Sigmoid colon (tissue), 7 donors: ENCODE data around the gene PCSK9. TPM values are rescaled to one million over a fixed set of nuclear protein-coding genes. Genes with fewer than 3 reads are reported as not detected.

Experiments
- DNase-seq: peaks from one replicate; pipeline ENCODE4 v3.0.0-alpha.2; 2019
- H3K27ac ChIP-seq, 4 donors: fragments of 200-600 bp; sonication (generic); one replicate each; pipeline ENCODE4 v1.5.1; 2016 to 2019; ENCODE audit warnings: mild to moderate bottlenecking in 1 of 4
- H3K27me3 ChIP-seq, 3 donors: fragments of 200-600 bp; sonication (generic); one replicate each; pipeline ENCODE4 v1.5.1; 2019; ENCODE audit warnings: mild to moderate bottlenecking in 1 of 3
- H3K36me3 ChIP-seq, 4 donors: fragments of 200-600 bp; sonication (generic); one replicate each; pipeline ENCODE4 v1.5.1; 2016 to 2019
- H3K4me1 ChIP-seq, 4 donors: fragments of 200-600 bp; sonication (generic); one replicate each; pipeline ENCODE4 v1.5.1; 2017 to 2019
- H3K4me3 ChIP-seq, 4 donors: fragments of 200-600 bp; sonication (generic); one replicate each; pipeline ENCODE4 v1.5.1; 2017 to 2019; ENCODE audit warnings: mild to moderate bottlenecking in 2 of 4, moderate library complexity in 1 of 4
- H3K9me3 ChIP-seq, 4 donors: fragments of 200-600 bp in 3 of 4; sonication (generic) in 3 of 4; one replicate each; pipeline versions ENCODE4 v1.5.1 to v1.6.1; 2013 to 2019
- EP300 ChIP-seq, 4 donors: sonication (generic); formaldehyde crosslinking; IDR thresholded peaks; one replicate each; pipeline ENCODE4 v1.6.1; 2017; ENCODE audit warnings: antibody characterized with exemption in 4 of 4
- POLR2A ChIP-seq, 2 donors: fragments of 450-650 bp; IDR thresholded peaks; one replicate each; pipeline ENCODE4 v1.6.1; 2016; ENCODE audit warnings: antibody characterized with exemption in 2 of 2, mild to moderate bottlenecking in 2 of 2, moderate library complexity in 2 of 2
- POLR2AphosphoS5 ChIP-seq, 4 donors: sonication (generic); formaldehyde crosslinking; IDR thresholded peaks; one replicate each; pipeline ENCODE4 v1.6.1; 2017; ENCODE audit warnings: antibody characterized with exemption in 4 of 4
- WGBS, 2 donors: extraction: QIAGEN DNeasy Blood & Tissue Kit; methylation state at CpG; one replicate each; pipeline ENCODE4 v1.1.7; 2013; 5-methylcytosine and 5-hydroxymethylcytosine counted together
- intact Hi-C: fragments of 100-400 bp; cut with DNase I; formaldehyde crosslinking; loops from one replicate; pipeline ENCODE4 v1.15.1; 2023
- polyA plus RNA-seq, 3 donors: library from polyadenylated mRNA; stranded (reverse); fragments of 200-250 nt; gene quantifications; one replicate each; pipeline ENCODE4 v1.2.3, GENCODE V29; 2013
- total RNA-seq, 4 donors: library from RNA; depleted of rRNA; stranded (reverse); fragments of >200 nt; gene quantifications; one replicate each; pipeline ENCODE4 v1.1.0, GENCODE V29; 2016
- TF ChIP-seq, protein P1 (sequence below), 4 experiments: fragments of 450-650 bp in 3 of 4; fragments of 200-600 bp in 1 of 4; IDR thresholded peaks; one replicate each; pipeline ENCODE4 v1.5.1; 2016 to 2019; ENCODE audit warnings: antibody characterized with exemption in 4 of 4, mild to moderate bottlenecking in 3 of 4, moderate library complexity in 2 of 4
- donor health status: healthy with polysubstance abuse.
- donor health status: Bipolar disorder and iron deficiency.
- donor health status: healthy.

The PCSK9 gene
- total and polyA plus RNA-seq, 7 donors: 0.28 to 41.9 (median 3.4) TPM; not detected in 3

DNA sequence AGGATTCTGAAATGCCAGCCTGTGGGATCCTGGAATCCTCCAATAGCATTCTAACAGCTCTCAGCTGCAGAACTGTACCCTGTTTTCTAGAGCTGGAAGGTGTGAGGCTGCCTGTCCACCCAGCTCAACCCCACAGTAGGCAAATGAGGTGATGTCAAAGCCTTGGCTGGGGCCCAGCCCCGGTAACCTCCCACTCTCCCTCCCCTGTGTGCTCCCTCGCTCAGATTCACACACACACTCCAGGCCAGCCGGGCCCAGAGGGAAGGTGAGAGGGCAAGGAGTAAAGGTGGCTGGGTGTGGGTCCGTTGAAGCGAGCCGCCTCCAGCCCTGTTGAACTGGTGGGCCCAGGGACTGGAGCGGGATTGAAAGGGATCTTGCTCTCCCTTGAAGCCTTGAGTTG, 40.7 kb upstream of the PCSK9 start, which contains the start of gene BSND:
Gene BSND, plus strand, starts transcription at position 257 of the 400 bp plus-strand sequence. CDS start 254 bp downstream, outside the sequence.
- TF ChIP-seq POLR2A (IDR thresholded peaks at IDR 0.05) (no peak), POLR2AphosphoS5 (IDR thresholded peaks at IDR 0.05) (no peak), EP300 (IDR thresholded peaks at IDR 0.05) (no peak)
- TF ChIP-seq, protein P1, sequence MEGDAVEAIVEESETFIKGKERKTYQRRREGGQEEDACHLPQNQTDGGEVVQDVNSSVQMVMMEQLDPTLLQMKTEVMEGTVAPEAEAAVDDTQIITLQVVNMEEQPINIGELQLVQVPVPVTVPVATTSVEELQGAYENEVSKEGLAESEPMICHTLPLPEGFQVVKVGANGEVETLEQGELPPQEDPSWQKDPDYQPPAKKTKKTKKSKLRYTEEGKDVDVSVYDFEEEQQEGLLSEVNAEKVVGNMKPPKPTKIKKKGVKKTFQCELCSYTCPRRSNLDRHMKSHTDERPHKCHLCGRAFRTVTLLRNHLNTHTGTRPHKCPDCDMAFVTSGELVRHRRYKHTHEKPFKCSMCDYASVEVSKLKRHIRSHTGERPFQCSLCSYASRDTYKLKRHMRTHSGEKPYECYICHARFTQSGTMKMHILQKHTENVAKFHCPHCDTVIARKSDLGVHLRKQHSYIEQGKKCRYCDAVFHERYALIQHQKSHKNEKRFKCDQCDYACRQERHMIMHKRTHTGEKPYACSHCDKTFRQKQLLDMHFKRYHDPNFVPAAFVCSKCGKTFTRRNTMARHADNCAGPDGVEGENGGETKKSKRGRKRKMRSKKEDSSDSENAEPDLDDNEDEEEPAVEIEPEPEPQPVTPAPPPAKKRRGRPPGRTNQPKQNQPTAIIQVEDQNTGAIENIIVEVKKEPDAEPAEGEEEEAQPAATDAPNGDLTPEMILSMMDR (IDR thresholded peaks at IDR 0.05): no peak
- no peak for DNase-seq
- intact Hi-C loops: no loop called here
- H3K4me1 ChIP-seq: peaks cover 0 to 11% (median 9%) of the 10 kb centered on the region in 4 donors
- no peaks in the 10 kb centered on the region for H3K9me3 ChIP-seq
- no peaks in the 10 kb centered on the region for H3K36me3 ChIP-seq
- 43 to 68% methylated on average over 7 of the region's 7 CpGs for WGBS, 2 donors
- H3K27ac ChIP-seq: no peak within 1 kb of the TSS
- no peak within 1 kb of the TSS for H3K4me3 ChIP-seq
- peaks cover 4 to 48% (median 18%) of the 10 kb centered on the region in 3 donors for H3K27me3 ChIP-seq

DNA sequence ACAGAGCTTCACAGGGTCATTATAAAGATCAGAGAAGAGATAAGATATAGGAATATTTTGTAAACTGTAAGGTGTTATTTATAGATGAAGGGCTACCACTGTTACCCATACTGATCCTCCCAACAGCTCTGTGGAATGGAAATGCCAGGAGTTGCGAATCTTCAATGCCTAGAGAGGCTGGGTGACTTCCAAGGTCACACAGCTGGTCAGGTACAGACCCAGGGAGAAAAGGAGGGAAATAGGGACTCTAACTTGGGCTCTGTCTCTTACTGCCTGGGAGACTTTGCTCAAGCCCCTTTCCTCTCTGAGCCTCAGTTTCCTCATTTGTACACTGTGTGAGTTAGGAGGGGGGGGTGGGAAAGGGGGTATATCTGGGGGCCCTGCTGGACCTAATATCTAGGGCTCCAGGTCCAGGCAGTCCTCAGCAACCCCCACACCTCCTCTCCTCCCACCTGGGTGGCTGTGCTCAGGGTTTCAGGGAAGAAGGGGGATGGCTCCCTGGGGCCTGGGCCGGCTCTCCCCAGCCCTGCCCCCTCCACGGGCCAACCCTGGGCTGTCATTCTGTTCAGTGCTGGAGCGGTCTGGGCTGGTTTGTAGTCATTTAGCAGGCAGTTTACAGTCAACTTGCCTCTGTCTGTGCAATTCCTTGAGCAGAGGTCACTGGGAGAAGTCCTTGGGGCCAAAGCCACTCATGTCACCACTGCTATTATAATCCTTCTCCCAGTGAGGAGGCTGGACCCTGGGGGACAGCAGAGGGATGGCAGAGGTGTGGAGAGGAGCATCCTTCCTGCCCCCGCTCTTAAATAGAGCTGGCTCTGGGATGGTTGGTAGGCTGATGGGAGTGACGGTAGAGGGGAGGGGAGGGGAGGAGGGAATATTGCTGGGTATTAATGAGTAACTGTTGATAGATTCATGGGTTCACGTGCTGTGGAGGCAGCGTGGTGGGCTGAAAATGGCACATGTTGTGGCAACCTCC, 39.0 kb upstream of the PCSK9 start:
- Histone ChIP-seq H3K4me3 (no peak overlapping the region), H3K36me3 (no peaks in the 10 kb centered on the region), H3K27ac (no peak overlapping the region), H3K27me3 (peaks cover 4 to 46% (median 18%) of the 10 kb centered on the region in 3 donors), H3K4me1 (peaks cover 0 to 11% (median 9%) of the 10 kb centered on the region in 4 donors), H3K9me3 (no peaks in the 10 kb centered on the region)
- DNase-seq: no peak
- no peak for TF ChIP-seq POLR2AphosphoS5 (IDR thresholded peaks at IDR 0.05)
- TF ChIP-seq, protein P1 (IDR thresholded peaks at IDR 0.05): no peak
- no peak for TF ChIP-seq EP300 (IDR thresholded peaks at IDR 0.05)
- no peak for TF ChIP-seq POLR2A (IDR thresholded peaks at IDR 0.05)
- 69% methylated on average over 8 of the region's 8 CpGs for WGBS, 2 donors
- intact Hi-C loops: no loop called here

GRCh38 chr1:55001311-55001710, 38.0 kb upstream of the PCSK9 start:
- peaks cover 4 to 37% (median 11%) of the 10 kb centered on the region in 3 donors for H3K27me3 ChIP-seq
- TF ChIP-seq POLR2A (IDR thresholded peaks at IDR 0.05): no peak
- no peaks in the 10 kb centered on the region for H3K36me3 ChIP-seq
- intact Hi-C loops: no loop called here
- DNase-seq: no peak
- WGBS, 2 donors: 90 to 91% methylated on average over 4 of the region's 4 CpGs
- peaks cover 0 to 9% (median 8%) of the 10 kb centered on the region in 4 donors for H3K4me1 ChIP-seq
- H3K9me3 ChIP-seq: no peaks in the 10 kb centered on the region
- H3K4me3 ChIP-seq: no peak overlapping the region
- H3K27ac ChIP-seq: no peak overlapping the region

DNA sequence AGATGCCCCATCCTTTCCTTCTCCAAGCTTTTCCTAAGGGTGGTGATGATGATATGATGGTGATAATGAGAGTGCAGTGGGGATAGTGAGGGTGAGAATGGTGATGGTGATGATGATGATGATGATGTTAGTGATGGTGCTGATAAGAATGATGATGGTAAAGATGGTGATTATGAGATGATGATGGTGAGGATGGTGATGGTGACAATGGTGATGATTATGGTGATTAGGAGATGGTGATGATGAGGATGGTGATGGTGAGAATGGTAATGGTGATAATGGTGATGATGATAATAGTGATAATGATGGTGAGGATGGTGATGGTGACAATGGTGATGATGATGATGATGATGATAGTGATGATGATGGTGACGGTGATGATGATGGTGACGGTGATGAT, 36.7 kb upstream of the PCSK9 start:
- H3K36me3 ChIP-seq: no peaks in the 10 kb centered on the region
- TF ChIP-seq POLR2AphosphoS5 (IDR thresholded peaks at IDR 0.05): no peak
- TF ChIP-seq, protein P1 (IDR thresholded peaks at IDR 0.05): no peak
- no peak for TF ChIP-seq POLR2A (IDR thresholded peaks at IDR 0.05)
- no peak for TF ChIP-seq EP300 (IDR thresholded peaks at IDR 0.05)
- H3K4me3 ChIP-seq: no peak overlapping the region
- no peaks in the 10 kb centered on the region for H3K9me3 ChIP-seq
- intact Hi-C loops: no loop called here
- WGBS, 2 donors: 51 to 56% methylated on average over 2 of the region's 2 CpGs
- no peak for DNase-seq
- H3K27me3 ChIP-seq: peaks cover 0 to 23% (median under 1%) of the 10 kb centered on the region in 3 donors
- no peak overlapping the region for H3K27ac ChIP-seq
- no peaks in the 10 kb centered on the region for H3K4me1 ChIP-seq

- no peak for DNase-seq
- H3K4me3 ChIP-seq: no peak overlapping the region
- H3K27ac ChIP-seq: no peak overlapping the region
- H3K36me3 ChIP-seq: no peaks in the 10 kb centered on the region
- intact Hi-C loops: no loop called here
- TF ChIP-seq POLR2AphosphoS5 (IDR thresholded peaks at IDR 0.05) (no peak), EP300 (IDR thresholded peaks at IDR 0.05) (no peak)
- 89 to 90% methylated on average over 10 of the region's 10 CpGs for WGBS, 2 donors
- peaks cover 0 to 2% (median 0%) of the 10 kb centered on the region in 3 donors for H3K27me3 ChIP-seq
- no peaks in the 10 kb centered on the region for H3K9me3 ChIP-seq
- H3K4me1 ChIP-seq: no peaks in the 10 kb centered on the region
Observed at GRCh38 chr1:55005351-55006140, 33.8 kb upstream of the PCSK9 start.
